Measurements from ENCODE around the gene MAN2A2.

The MAN2A2 gene

GRCh38 chr15:90947577-90948357 is 44.7 kb downstream of the MAN2A2 start:
- DNase-seq: no peak

- no peak for DNase-seq
Observed at GRCh38 chr15:90948506-90948905, 45.4 kb downstream of the MAN2A2 start.

GRCh38 chr15:90949979-90950675 is 47.0 kb downstream of the MAN2A2 start:
- no peak for DNase-seq

- DNase-seq: no peak
Observed at GRCh38 chr15:90950676-90951075, 47.6 kb downstream of the MAN2A2 start.

GRCh38 chr15:90952901-90953677 is 50.0 kb downstream of the MAN2A2 start:
- DNase-seq: no peak

GRCh38 chr15:90953947-90954711 is 51.0 kb downstream of the MAN2A2 start:
- DNase-seq: no peak

- DNase-seq: peak; percentile 92 to 93
Observed at GRCh38 chr15:90954712-90955623, 51.9 kb downstream of the MAN2A2 start, which contains the start of gene RCCD1. Gene RCCD1, plus strand, starts transcription at chr15:90954884. Its CDS starts 1,851 bp downstream, at chr15:90956735.

- DNase-seq: peak; percentile 32 to 33
Observed at GRCh38 chr15:90955624-90956273, 52.6 kb downstream of the MAN2A2 start.

- peak; percentile 82 to 83 for DNase-seq
Observed at GRCh38 chr15:90956274-90957030, 53.4 kb downstream of the MAN2A2 start.

- DNase-seq: no peak
Observed at GRCh38 chr15:90957031-90957790, 54.1 kb downstream of the MAN2A2 start.

- no peak for DNase-seq
Observed at GRCh38 chr15:90957791-90958190, 54.7 kb downstream of the MAN2A2 start.

- no peak for DNase-seq
Observed at GRCh38 chr15:90959028-90959595, 56.0 kb downstream of the MAN2A2 start.

GRCh38 chr15:90959894-90960293 is 56.8 kb downstream of the MAN2A2 start:
- no peak for DNase-seq

- no peak for DNase-seq
Observed at GRCh38 chr15:90960298-90961091, 57.4 kb downstream of the MAN2A2 start.

- DNase-seq: no peak
Observed at GRCh38 chr15:90962021-90962420, 58.9 kb downstream of the MAN2A2 start.

- DNase-seq: no peak
Observed at GRCh38 chr15:90966262-90966661, 63.2 kb downstream of the MAN2A2 start.

- DNase-seq: no peak
Observed at GRCh38 chr15:90967206-90967605, 64.1 kb downstream of the MAN2A2 start.

- no peak for DNase-seq
Observed at GRCh38 chr15:90968434-90968833, 65.3 kb downstream of the MAN2A2 start.

All from activated T-cell treated with anti-CD3 and anti-CD28 coated beads, Interleukin-2, amount 50 U/mL, for 48 hours (primary cell).